SK-N-SH (cell line): ENCODE data around the gene SLAMF9. TPM values are rescaled to one million over a fixed set of nuclear protein-coding genes. Genes with fewer than 3 reads are reported as not detected.

Experiments used
- CTCF ChIA-PET: fragments of 300-600, 350-600 bp; formaldehyde crosslinking; extraction: SDS; loops from one replicate; lab custom pipeline; 2021; lab: Yijun Ruan, JAX
- POLR2A ChIA-PET: fragments of 350-600 bp; sonication (Branson Sonifier 250); formaldehyde crosslinking; extraction: SDS; loops from one replicate; lab custom pipeline; 2020; ENCODE audit warnings: antibody characterized with exemption, inconsistent platforms; lab: Yijun Ruan, JAX
- DNase-seq: peaks from one replicate; pipeline ENCODE4 v3.0.0; 2012
- H2AFZ ChIP-seq: fragments of 200-600 bp; sonication (generic); 2 replicates; pipeline ENCODE4 v1.8.1; 2016; ENCODE audit warnings: antibody characterized with exemption, mild to moderate bottlenecking, low read depth
- H3F3A ChIP-seq: fragments of 200-600 bp; sonication (generic); replicated peaks from 2 replicates; pipeline ENCODE3; 2016; ENCODE audit warnings: antibody characterized with exemption, mild to moderate bottlenecking; ENCODE audit not compliant: insufficient read depth
- H3K27ac ChIP-seq, 2 experiments: fragments of 200-500 bp in 1 of 2; fragments of 200-600 bp in 1 of 2; sonication (Bioruptor generic) in 1 of 2; sonication (generic), shearing (Covaris generic) in 1 of 2; 2 replicates each; pipeline versions ENCODE4 v1.5.1 to v1.6.1; 2014 to 2016; ENCODE audit warnings: low read depth in 2 of 2, inconsistent platforms in 1 of 2, low read length in 1 of 2, mild to moderate bottlenecking in 1 of 2, mixed read lengths in 1 of 2
- H3K27me3 ChIP-seq: fragments of 200-600 bp; sonication (generic), shearing (Covaris generic); 2 replicates; pipeline ENCODE4 v1.6.1; 2016; ENCODE audit warnings: mixed run types; ENCODE audit not compliant: insufficient read depth
- H3K36me3 ChIP-seq, 2 experiments: fragments of 200-500 bp in 1 of 2; fragments of 200-600 bp in 1 of 2; sonication (Bioruptor generic) in 1 of 2; sonication (generic) in 1 of 2; replicated peaks in 1 of 2; 2 replicates each; pipeline versions ENCODE3 to v1.5.1; 2014 to 2016; ENCODE audit warnings: low read length in 1 of 2, mild to moderate bottlenecking in 1 of 2; ENCODE audit not compliant: insufficient read depth in 2 of 2, control insufficient read depth in 1 of 2
- H3K4me1 ChIP-seq, 2 experiments: fragments of 200-500 bp in 1 of 2; fragments of 200-600 bp in 1 of 2; sonication (Bioruptor generic) in 1 of 2; sonication (generic), shearing (Covaris generic) in 1 of 2; 2 replicates each; pipeline versions ENCODE4 v1.5.1 to v1.6.1; 2014 to 2016; ENCODE audit warnings: low read depth in 1 of 2, low read length in 1 of 2, mixed run types in 1 of 2; ENCODE audit not compliant: insufficient read depth in 2 of 2, control insufficient read depth in 1 of 2
- H3K4me2 ChIP-seq: fragments of 200-600 bp; sonication (generic), shearing (Covaris generic); 2 replicates; pipeline ENCODE4 v1.6.1; 2017; ENCODE audit warnings: mixed run types
- H3K4me3 ChIP-seq, 2 experiments: fragments of 200-500 bp in 1 of 2; fragments of 200-600 bp in 1 of 2; sonication (Bioruptor generic) in 1 of 2; sonication (generic), shearing (Covaris generic) in 1 of 2; 2 replicates each; pipeline versions ENCODE4 v1.5.1 to v1.8.1; 2014 to 2016; ENCODE audit warnings: low read depth in 2 of 2, inconsistent platforms in 1 of 2, low read length in 1 of 2, mild to moderate bottlenecking in 1 of 2, mixed read lengths in 1 of 2, moderate library complexity in 1 of 2
- H3K79me2 ChIP-seq: fragments of 200-600 bp; sonication (generic); 2 replicates; pipeline ENCODE4 v1.8.1; 2017; ENCODE audit warnings: mild to moderate bottlenecking; ENCODE audit not compliant: insufficient read depth
- H3K9ac ChIP-seq: fragments of 200-600 bp; sonication (generic); 2 replicates; pipeline ENCODE4 v1.6.1; 2017; ENCODE audit warnings: mixed run types
- H3K9me2 ChIP-seq: fragments of 200-600 bp; sonication (generic); 2 replicates; pipeline ENCODE4 v1.6.1; 2017; ENCODE audit warnings: mixed run types
- H3K9me3 ChIP-seq: fragments of 200-600 bp; sonication (generic); 2 replicates; pipeline ENCODE4 v1.6.1; 2017; ENCODE audit warnings: mixed run types, mild to moderate bottlenecking, moderate library complexity
- H4K20me1 ChIP-seq: fragments of 200-600 bp; sonication (generic); 2 replicates; pipeline ENCODE4 v1.6.1; 2017; ENCODE audit warnings: mild to moderate bottlenecking, mixed run types; ENCODE audit not compliant: insufficient read depth
- ELF1 ChIP-seq: IDR thresholded peaks from 2 replicates; pipeline ENCODE4 v1.4.0; 2012
- EP300 ChIP-seq, 2 experiments: IDR thresholded peaks; 2 replicates each; pipeline versions ENCODE4 v1.4.0 to v1.6.1; 2012; ENCODE audit warnings: borderline replicate concordance in 1 of 2, low read depth in 1 of 2, low read length in 1 of 2
- EZH2phosphoT487 ChIP-seq: fragments of 200-600 bp; sonication (generic); IDR thresholded peaks from 2 replicates; pipeline ENCODE4 v1.6.1; 2017; ENCODE audit warnings: low read depth, mixed run types, mild to moderate bottlenecking, antibody characterized with exemption, moderate library complexity, borderline replicate concordance
- GATA2 ChIP-seq: sonication (generic); formaldehyde crosslinking; IDR thresholded peaks from 2 replicates; pipeline ENCODE4 v1.5.0; 2020; ENCODE audit warnings: mild to moderate bottlenecking, missing genetic modification reagents
- MEF2A ChIP-seq: IDR thresholded peaks from 2 replicates; pipeline ENCODE4 v1.4.0; 2012; ENCODE audit warnings: low read depth, borderline replicate concordance
- NFIC ChIP-seq: IDR thresholded peaks from 2 replicates; pipeline ENCODE4 v1.4.0; 2012; ENCODE audit warnings: borderline replicate concordance
- NRF1 ChIP-seq: IDR thresholded peaks from 2 replicates; pipeline ENCODE4 v1.6.1; 2012; ENCODE audit warnings: low read depth, mild to moderate bottlenecking, low read length
- POLR2AphosphoS5 ChIP-seq: IDR thresholded peaks from 2 replicates; pipeline ENCODE4 v1.6.1; 2012; ENCODE audit warnings: low read depth, low read length
- RFX5 ChIP-seq: IDR thresholded peaks from 2 replicates; pipeline ENCODE4 v1.6.1; 2012; ENCODE audit warnings: mild to moderate bottlenecking, improper control_type of control experiment, low read length
- RXRA ChIP-seq: IDR thresholded peaks from 2 replicates; pipeline ENCODE4 v1.4.0; 2012; ENCODE audit warnings: low read depth, mild to moderate bottlenecking, borderline replicate concordance
- SIN3A ChIP-seq: IDR thresholded peaks from 2 replicates; pipeline ENCODE4 v1.6.1; 2012; ENCODE audit warnings: low read depth, mild to moderate bottlenecking, low read length, moderate library complexity, borderline replicate concordance
- SMC3 ChIP-seq: IDR thresholded peaks from 2 replicates; pipeline ENCODE4 v1.6.1; 2012; ENCODE audit warnings: low read depth, low read length, improper control_type of control experiment
- TAF1 ChIP-seq: IDR thresholded peaks from 2 replicates; pipeline ENCODE4 v1.6.1; 2012; ENCODE audit warnings: low read depth, mild to moderate bottlenecking, low read length, moderate library complexity, borderline replicate concordance
- WGBS: methylation state at CpG from one replicate; pipeline ENCODE4 v1.1.6; 2017; ENCODE audit warnings: low lambda C conversion rate; 5-methylcytosine and 5-hydroxymethylcytosine counted together
- polyA plus RNA-seq, 3 experiments: library from polyadenylated mRNA; depleted of rRNA; stranded (reverse); fragments of >200 nt; gene quantifications; 2 replicates each; pipeline ENCODE4 v1.2.3, GENCODE V29; 2012
- TF ChIP-seq, protein P1 (sequence below): fragments of 150-350 bp; IDR thresholded peaks from 2 replicates; pipeline ENCODE4 v1.6.1; 2017; ENCODE audit warnings: antibody characterized with exemption, low read length, low read depth, borderline replicate concordance
- TF ChIP-seq, protein P2 (sequence below): IDR thresholded peaks from 2 replicates; pipeline ENCODE4 v1.4.0; 2012; ENCODE audit warnings: low read depth, borderline replicate concordance
- TF ChIP-seq, protein P3 (sequence below): fragments of 200-600 bp; sonication (generic); IDR thresholded peaks from 2 replicates; pipeline ENCODE4 v1.6.1; 2017; ENCODE audit warnings: antibody characterized with exemption, mild to moderate bottlenecking, moderate library complexity
- TF ChIP-seq, protein P4 (sequence below): IDR thresholded peaks from 2 replicates; pipeline ENCODE4 v1.4.0; 2012; ENCODE audit warnings: low read depth
- TF ChIP-seq, protein P5 (sequence below): IDR thresholded peaks from 2 replicates; pipeline ENCODE4; 2012

Gene SLAMF9
- polyA plus RNA-seq, 1 of the 3 experiments (the other 2 are of a cell fraction) = 0.12 TPM

DNA sequence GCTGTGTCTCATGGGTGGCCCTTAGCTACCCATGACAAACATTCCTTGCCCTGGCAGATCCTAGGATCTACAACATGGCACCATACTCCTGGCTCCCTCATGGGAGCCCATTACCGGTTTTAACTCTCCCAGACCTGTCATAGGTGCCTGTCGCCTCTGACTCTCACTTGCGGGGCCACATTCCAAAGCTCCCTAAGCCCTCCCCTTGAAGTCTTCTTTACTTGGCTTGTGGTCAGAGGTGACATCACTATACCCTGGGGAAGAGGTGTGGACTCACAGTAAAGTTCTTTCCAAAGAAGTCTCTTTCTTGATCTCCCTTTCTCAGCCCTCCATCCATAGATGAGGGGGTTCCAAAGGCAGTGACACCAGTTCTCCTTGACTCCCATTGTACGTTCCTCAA lies 5.4 kb upstream of the SLAMF9 start:
- CTCF ChIA-PET = interaction anchor here (2.0 to 13.1 kb wide), 2 partner anchors 14 to 47 kb away, joined by 8 to 100 read pairs; partner anchors contain the start of gene IGSF9
- POLR2A ChIA-PET = no interaction called here
- DNase-seq = no peak
- 56% methylated on average over 4 of the region's 4 CpGs for WGBS
- Histone ChIP-seq H4K20me1 (no peaks in the 10 kb centered on the region), H3K36me3 (no peaks in the 10 kb centered on the region), H3K9me2 (no peaks in the 10 kb centered on the region), H3K4me3 (no peak overlapping the region), H3K4me2 (no peak overlapping the region), H2AFZ (no peak overlapping the region), H3K27ac (no peak overlapping the region), H3K79me2 (no peaks in the 10 kb centered on the region), H3K27me3 (peaks cover 8% of the 10 kb centered on the region; the same call in 1 of the 2 replicates), H3K9ac (no peak overlapping the region), H3K9me3 (no peaks in the 10 kb centered on the region), H3K4me1 (no peaks in the 10 kb centered on the region), H3F3A (no peaks in the 10 kb centered on the region)
- TF ChIP-seq, protein P1, sequence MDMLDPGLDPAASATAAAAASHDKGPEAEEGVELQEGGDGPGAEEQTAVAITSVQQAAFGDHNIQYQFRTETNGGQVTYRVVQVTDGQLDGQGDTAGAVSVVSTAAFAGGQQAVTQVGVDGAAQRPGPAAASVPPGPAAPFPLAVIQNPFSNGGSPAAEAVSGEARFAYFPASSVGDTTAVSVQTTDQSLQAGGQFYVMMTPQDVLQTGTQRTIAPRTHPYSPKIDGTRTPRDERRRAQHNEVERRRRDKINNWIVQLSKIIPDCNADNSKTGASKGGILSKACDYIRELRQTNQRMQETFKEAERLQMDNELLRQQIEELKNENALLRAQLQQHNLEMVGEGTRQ = no peak
- TF ChIP-seq, protein P2, sequence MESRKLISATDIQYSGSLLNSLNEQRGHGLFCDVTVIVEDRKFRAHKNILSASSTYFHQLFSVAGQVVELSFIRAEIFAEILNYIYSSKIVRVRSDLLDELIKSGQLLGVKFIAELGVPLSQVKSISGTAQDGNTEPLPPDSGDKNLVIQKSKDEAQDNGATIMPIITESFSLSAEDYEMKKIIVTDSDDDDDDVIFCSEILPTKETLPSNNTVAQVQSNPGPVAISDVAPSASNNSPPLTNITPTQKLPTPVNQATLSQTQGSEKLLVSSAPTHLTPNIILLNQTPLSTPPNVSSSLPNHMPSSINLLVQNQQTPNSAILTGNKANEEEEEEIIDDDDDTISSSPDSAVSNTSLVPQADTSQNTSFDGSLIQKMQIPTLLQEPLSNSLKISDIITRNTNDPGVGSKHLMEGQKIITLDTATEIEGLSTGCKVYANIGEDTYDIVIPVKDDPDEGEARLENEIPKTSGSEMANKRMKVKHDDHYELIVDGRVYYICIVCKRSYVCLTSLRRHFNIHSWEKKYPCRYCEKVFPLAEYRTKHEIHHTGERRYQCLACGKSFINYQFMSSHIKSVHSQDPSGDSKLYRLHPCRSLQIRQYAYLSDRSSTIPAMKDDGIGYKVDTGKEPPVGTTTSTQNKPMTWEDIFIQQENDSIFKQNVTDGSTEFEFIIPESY = no peak
- TF ChIP-seq NFIC (no peak), ELF1 (no peak), RXRA (no peak), RFX5 (no peak), TAF1 (no peak)

DNA sequence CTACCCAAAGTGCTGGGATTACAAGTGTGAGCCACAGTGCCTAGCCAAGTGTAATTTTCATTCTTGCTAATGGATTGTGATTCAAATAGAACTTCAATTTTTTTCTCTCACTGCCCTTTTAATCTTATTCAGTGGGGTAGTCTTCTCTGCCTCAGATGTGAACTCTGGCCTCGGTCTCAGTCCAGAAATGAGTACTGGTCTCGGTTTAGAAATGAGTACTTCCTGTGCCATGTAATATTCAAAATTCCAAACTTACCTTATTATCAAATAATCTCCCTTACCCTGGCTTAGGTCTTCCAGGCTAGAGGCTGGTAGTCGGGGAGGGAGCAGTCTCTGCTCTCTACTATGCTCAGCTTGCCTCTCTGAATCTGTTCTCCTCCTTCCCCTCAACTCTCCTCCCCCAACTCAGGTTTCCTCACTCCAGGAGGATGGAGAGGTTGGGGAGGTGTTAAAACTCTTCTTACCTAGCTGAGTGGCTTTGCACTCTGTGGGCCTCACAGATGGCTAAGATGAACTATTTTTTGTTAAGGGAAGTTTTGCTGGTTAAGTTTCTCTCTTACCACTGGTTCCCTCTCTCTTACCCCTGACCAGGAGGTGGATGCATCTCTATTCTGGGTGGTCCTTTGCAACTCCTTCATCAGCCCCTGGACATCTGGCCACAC lies 4.8 kb upstream of the SLAMF9 start:
- WGBS = 28% methylated on average over 3 of the region's 3 CpGs
- H3K79me2 ChIP-seq = no peaks in the 10 kb centered on the region
- peaks cover 2% of the 10 kb centered on the region; the same call in 1 of the 2 replicates for H3K27me3 ChIP-seq
- ChIA-PET CTCF (interaction anchor here (1.0 to 13.1 kb wide), 3 partner anchors 14 to 48 kb away, joined by 3 to 100 read pairs (median 8); partner anchors contain the start of gene IGSF9), POLR2A (no interaction called here)
- no peak overlapping the region for H3K4me3 ChIP-seq
- no peaks in the 10 kb centered on the region for H4K20me1 ChIP-seq
- no peak overlapping the region for H3K9ac ChIP-seq
- no peak for DNase-seq
- no peaks in the 10 kb centered on the region for H3F3A ChIP-seq
- no peak overlapping the region for H2AFZ ChIP-seq
- H3K36me3 ChIP-seq = no peaks in the 10 kb centered on the region
- no peaks in the 10 kb centered on the region for H3K9me3 ChIP-seq
- no peak overlapping the region for H3K27ac ChIP-seq
- H3K4me2 ChIP-seq = no peak overlapping the region
- H3K4me1 ChIP-seq = no peaks in the 10 kb centered on the region
- H3K9me2 ChIP-seq = no peaks in the 10 kb centered on the region
- TF ChIP-seq, protein P3, sequence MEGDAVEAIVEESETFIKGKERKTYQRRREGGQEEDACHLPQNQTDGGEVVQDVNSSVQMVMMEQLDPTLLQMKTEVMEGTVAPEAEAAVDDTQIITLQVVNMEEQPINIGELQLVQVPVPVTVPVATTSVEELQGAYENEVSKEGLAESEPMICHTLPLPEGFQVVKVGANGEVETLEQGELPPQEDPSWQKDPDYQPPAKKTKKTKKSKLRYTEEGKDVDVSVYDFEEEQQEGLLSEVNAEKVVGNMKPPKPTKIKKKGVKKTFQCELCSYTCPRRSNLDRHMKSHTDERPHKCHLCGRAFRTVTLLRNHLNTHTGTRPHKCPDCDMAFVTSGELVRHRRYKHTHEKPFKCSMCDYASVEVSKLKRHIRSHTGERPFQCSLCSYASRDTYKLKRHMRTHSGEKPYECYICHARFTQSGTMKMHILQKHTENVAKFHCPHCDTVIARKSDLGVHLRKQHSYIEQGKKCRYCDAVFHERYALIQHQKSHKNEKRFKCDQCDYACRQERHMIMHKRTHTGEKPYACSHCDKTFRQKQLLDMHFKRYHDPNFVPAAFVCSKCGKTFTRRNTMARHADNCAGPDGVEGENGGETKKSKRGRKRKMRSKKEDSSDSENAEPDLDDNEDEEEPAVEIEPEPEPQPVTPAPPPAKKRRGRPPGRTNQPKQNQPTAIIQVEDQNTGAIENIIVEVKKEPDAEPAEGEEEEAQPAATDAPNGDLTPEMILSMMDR = no peak
- no peak for TF ChIP-seq POLR2AphosphoS5
- TF ChIP-seq NRF1 = no peak
- TF ChIP-seq SMC3 = no peak
- no peak for TF ChIP-seq TAF1
- TF ChIP-seq MEF2A = no peak
- TF ChIP-seq EZH2phosphoT487 = no peak
- TF ChIP-seq GATA2 = no peak
- no peak for TF ChIP-seq ELF1
- TF ChIP-seq, protein P4, sequence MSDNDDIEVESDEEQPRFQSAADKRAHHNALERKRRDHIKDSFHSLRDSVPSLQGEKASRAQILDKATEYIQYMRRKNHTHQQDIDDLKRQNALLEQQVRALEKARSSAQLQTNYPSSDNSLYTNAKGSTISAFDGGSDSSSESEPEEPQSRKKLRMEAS = no peak
- TF ChIP-seq EP300 (IDR thresholded peaks at IDR 0.05; ENCODE audit: borderline replicate concordance in 1 of 2, low read depth in 1 of 2, low read length in 1 of 2) = no peak
- TF ChIP-seq, protein P2 = no peak
- TF ChIP-seq SIN3A = no peak
- TF ChIP-seq, protein P5, sequence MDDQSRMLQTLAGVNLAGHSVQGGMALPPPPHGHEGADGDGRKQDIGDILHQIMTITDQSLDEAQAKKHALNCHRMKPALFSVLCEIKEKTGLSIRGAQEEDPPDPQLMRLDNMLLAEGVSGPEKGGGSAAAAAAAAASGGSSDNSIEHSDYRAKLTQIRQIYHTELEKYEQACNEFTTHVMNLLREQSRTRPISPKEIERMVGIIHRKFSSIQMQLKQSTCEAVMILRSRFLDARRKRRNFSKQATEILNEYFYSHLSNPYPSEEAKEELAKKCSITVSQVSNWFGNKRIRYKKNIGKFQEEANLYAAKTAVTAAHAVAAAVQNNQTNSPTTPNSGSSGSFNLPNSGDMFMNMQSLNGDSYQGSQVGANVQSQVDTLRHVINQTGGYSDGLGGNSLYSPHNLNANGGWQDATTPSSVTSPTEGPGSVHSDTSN = no peak
